ENCODE measurements around the gene IQCK. TPM values are rescaled to one million over a fixed set of nuclear protein-coding genes. Genes with fewer than 3 reads are reported as not detected.

Gene IQCK
- total RNA-seq, 1 donor, result 13.4 TPM

- TF ChIP-seq CTCF (IDR thresholded peaks at IDR 0.05; ENCODE audit: insufficient read depth, low read depth, low read length), result no peak
- H3K4me3 ChIP-seq (ENCODE audit: low read depth, low read length), result no peak overlapping the region
- no peak for DNase-seq (ENCODE audit: low read depth)
These were observed 7.7 kb upstream of the IQCK start for GRCh38 chr16:19710191-19710908.

- DNase-seq (ENCODE audit: low read depth), result no peak
- no peak for TF ChIP-seq CTCF (IDR thresholded peaks at IDR 0.05; ENCODE audit: insufficient read depth, low read depth, low read length)
- H3K4me3 ChIP-seq (ENCODE audit: low read depth, low read length), result no peak overlapping the region
These were observed 7.0 kb upstream of the IQCK start for GRCh38 chr16:19710991-19711545.

GRCh38 chr16:19711643-19712042, 6.4 kb upstream of the IQCK start:
- DNase-seq (ENCODE audit: low read depth), result no peak
- TF ChIP-seq CTCF (IDR thresholded peaks at IDR 0.05; ENCODE audit: insufficient read depth, low read depth, low read length), result no peak
- no peak overlapping the region for H3K4me3 ChIP-seq (ENCODE audit: low read depth, low read length)

GRCh38 chr16:19712418-19713058, 5.5 kb upstream of the IQCK start:
- H3K4me3 ChIP-seq (ENCODE audit: low read depth, low read length), result no peak overlapping the region
- no peak for DNase-seq (ENCODE audit: low read depth)
- no peak for TF ChIP-seq CTCF (IDR thresholded peaks at IDR 0.05; ENCODE audit: insufficient read depth, low read depth, low read length)

- TF ChIP-seq CTCF (IDR thresholded peaks at IDR 0.05; ENCODE audit: insufficient read depth, low read depth, low read length), result no peak
These were observed 4.4 kb upstream of the IQCK start for GRCh38 chr16:19713697-19714096.

GRCh38 chr16:19715566-19715965, 2.5 kb upstream of the IQCK start:
- no peak overlapping the region for H3K4me3 ChIP-seq (ENCODE audit: low read depth, low read length)
- DNase-seq (ENCODE audit: low read depth), result no peak
- no peak for TF ChIP-seq CTCF (IDR thresholded peaks at IDR 0.05; ENCODE audit: insufficient read depth, low read depth, low read length)

More at GRCh38 chr16:19713697-19714096, 4.4 kb upstream of the IQCK start:
- H3K4me3 ChIP-seq (ENCODE audit: low read depth, low read length), result no peak overlapping the region
- no peak for DNase-seq (ENCODE audit: low read depth)

Measured in fibroblast of villous mesenchyme (primary cell).